K562 (cell line): ENCODE measurements around the gene GRIN2D. TPM values are rescaled to one million over a fixed set of nuclear protein-coding genes. Genes with fewer than 3 reads are reported as not detected.

Source experiments
- CBFB ChIP-seq: sonication (generic); formaldehyde crosslinking; IDR thresholded peaks from 2 replicates; pipeline ENCODE4 v1.4.0; 2020; ENCODE audit warnings: mild to moderate bottlenecking, missing genetic modification reagents
- CREB5 ChIP-seq: fragments of 250-450 bp; sonication (Bioruptor Pico); IDR thresholded peaks from 2 replicates; pipeline ENCODE4 v1.5.0; 2020; ENCODE audit warnings: mild to moderate bottlenecking
- GTF2E2 ChIP-seq: fragments of 200-800 bp; sonication (Bioruptor generic); IDR thresholded peaks from 2 replicates; pipeline ENCODE4 v1.6.1; 2016; ENCODE audit warnings: missing genetic modification characterization, missing compliant biosample characterization
- POLR2A ChIP-seq: fragments of 450-650 bp; conservative IDR thresholded peaks from 2 replicates; pipeline ENCODE4 v1.6.1; 2016
- SRSF3 ChIP-seq: fragments of 200-400 bp; formaldehyde crosslinking; IDR thresholded peaks from 2 replicates; pipeline ENCODE4 v1.6.1; 2016; ENCODE audit warnings: mild to moderate bottlenecking, low read length, moderate library complexity; ENCODE audit not compliant: insufficient read depth
- TGIF2 ChIP-seq: sonication (generic); formaldehyde crosslinking; IDR thresholded peaks from 2 replicates; pipeline ENCODE4 v1.8.1; 2022; ENCODE audit warnings: mild to moderate bottlenecking, missing genetic modification reagents, moderate library complexity
- ZBTB40 ChIP-seq, 2 experiments: fragments of 450-650 bp in 1 of 2; sonication (generic) in 1 of 2; formaldehyde crosslinking in 1 of 2; IDR thresholded peaks; 2 replicates each; pipeline versions ENCODE4 v1.7.1 to v1.9.0; 2016 to 2022; ENCODE audit warnings: inconsistent platforms in 1 of 2, mild to moderate bottlenecking in 1 of 2, missing genetic modification reagents in 1 of 2
- polyA plus RNA-seq, 8 experiments: library from polyadenylated mRNA; depleted of rRNA in 4 of 8; stranded (reverse) in 5 of 8; unstranded in 3 of 8; fragments of >200 nt; fragmentation: Nextera tagmentation in 2 of 8; fragmentation: Illumina TruSeq in 1 of 8; extraction: Ambion mirVana in 2 of 8; extraction: Trizol in 1 of 8; gene quantifications; 2 replicates each; pipeline versions ENCODE4 v1.2.1 to v1.2.3, GENCODE V29; 2011 to 2014; ENCODE audit warnings: inconsistent platforms in 1 of 8, missing spikeins in 1 of 8
- total RNA-seq, 7 experiments: library from RNA; depleted of rRNA in 6 of 7; stranded (reverse); fragments of >200 nt in 6 of 7; fragmentation: Illumina TruSeq in 2 of 7; extraction: Trizol in 2 of 7; gene quantifications; 2 replicates each; pipeline versions ENCODE4 v1.2.1 to v1.2.3, GENCODE V29; 2011 to 2021; ENCODE audit warnings: low replicate concordance in 1 of 7
- TF ChIP-seq, protein P1 (sequence below): fragments of 450-650 bp; IDR thresholded peaks from 2 replicates; pipeline ENCODE4 v1.6.1; 2016; ENCODE audit warnings: mild to moderate bottlenecking
- TF ChIP-seq, protein P2 (sequence below): sonication (generic); formaldehyde crosslinking; IDR thresholded peaks from 2 replicates; pipeline ENCODE4 v1.8.0; 2022; ENCODE audit warnings: mild to moderate bottlenecking, missing genetic modification reagents
- TF ChIP-seq, protein P3 (sequence below): fragments of 450-650 bp; formaldehyde crosslinking; IDR thresholded peaks from 2 replicates; pipeline ENCODE4 v1.4.0; 2022; ENCODE audit warnings: missing genetic modification characterization

Gene GRIN2D
- total and polyA plus RNA-seq, 9 of the 15 experiments (the other 6 are each of a cell fraction or from before 2014, with no cell fraction given): 0.32 to 31.5 (median 1.8) TPM

- peak; percentile 86 for TF ChIP-seq ZBTB40 (IDR thresholded peaks at IDR 0.05)
- no peak; the same call in 1 of the 2 replicates for TF ChIP-seq ZBTB40 (CRISPR knock-in tag; IDR thresholded peaks at IDR 0.05)
- TF ChIP-seq CREB5 (CRISPR knock-in tag): no peak
- peak; percentile 37; the same call in 1 of the 2 replicates for TF ChIP-seq POLR2A
- TF ChIP-seq, protein P1, sequence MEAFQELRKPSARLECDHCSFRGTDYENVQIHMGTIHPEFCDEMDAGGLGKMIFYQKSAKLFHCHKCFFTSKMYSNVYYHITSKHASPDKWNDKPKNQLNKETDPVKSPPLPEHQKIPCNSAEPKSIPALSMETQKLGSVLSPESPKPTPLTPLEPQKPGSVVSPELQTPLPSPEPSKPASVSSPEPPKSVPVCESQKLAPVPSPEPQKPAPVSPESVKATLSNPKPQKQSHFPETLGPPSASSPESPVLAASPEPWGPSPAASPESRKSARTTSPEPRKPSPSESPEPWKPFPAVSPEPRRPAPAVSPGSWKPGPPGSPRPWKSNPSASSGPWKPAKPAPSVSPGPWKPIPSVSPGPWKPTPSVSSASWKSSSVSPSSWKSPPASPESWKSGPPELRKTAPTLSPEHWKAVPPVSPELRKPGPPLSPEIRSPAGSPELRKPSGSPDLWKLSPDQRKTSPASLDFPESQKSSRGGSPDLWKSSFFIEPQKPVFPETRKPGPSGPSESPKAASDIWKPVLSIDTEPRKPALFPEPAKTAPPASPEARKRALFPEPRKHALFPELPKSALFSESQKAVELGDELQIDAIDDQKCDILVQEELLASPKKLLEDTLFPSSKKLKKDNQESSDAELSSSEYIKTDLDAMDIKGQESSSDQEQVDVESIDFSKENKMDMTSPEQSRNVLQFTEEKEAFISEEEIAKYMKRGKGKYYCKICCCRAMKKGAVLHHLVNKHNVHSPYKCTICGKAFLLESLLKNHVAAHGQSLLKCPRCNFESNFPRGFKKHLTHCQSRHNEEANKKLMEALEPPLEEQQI: no peak
- TF ChIP-seq TGIF2: no peak
- no peak for TF ChIP-seq SRSF3
- no peak for TF ChIP-seq GTF2E2 (tag)
- TF ChIP-seq, protein P2, sequence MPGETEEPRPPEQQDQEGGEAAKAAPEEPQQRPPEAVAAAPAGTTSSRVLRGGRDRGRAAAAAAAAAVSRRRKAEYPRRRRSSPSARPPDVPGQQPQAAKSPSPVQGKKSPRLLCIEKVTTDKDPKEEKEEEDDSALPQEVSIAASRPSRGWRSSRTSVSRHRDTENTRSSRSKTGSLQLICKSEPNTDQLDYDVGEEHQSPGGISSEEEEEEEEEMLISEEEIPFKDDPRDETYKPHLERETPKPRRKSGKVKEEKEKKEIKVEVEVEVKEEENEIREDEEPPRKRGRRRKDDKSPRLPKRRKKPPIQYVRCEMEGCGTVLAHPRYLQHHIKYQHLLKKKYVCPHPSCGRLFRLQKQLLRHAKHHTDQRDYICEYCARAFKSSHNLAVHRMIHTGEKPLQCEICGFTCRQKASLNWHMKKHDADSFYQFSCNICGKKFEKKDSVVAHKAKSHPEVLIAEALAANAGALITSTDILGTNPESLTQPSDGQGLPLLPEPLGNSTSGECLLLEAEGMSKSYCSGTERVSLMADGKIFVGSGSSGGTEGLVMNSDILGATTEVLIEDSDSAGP (CRISPR knock-in tag): no peak
- TF ChIP-seq, protein P3, sequence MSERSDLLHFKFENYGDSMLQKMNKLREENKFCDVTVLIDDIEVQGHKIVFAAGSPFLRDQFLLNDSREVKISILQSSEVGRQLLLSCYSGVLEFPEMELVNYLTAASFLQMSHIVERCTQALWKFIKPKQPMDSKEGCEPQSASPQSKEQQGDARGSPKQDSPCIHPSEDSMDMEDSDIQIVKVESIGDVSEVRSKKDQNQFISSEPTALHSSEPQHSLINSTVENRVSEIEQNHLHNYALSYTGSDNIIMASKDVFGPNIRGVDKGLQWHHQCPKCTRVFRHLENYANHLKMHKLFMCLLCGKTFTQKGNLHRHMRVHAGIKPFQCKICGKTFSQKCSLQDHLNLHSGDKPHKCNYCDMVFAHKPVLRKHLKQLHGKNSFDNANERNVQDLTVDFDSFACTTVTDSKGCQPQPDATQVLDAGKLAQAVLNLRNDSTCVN (CRISPR knock-in tag): no peak
- 0 out of 2 replicates have a peak, but pooled peaks have one; percentile 20 for TF ChIP-seq CBFB (CRISPR knock-in tag)
Observed at GRCh38 chr19:48400018-48400742, 6.7 kb downstream of the GRIN2D start (continued).
